22Rv1 (cell line): Measurements from ENCODE around the gene PLEKHG2.

Source experiments
- H3K27ac ChIP-seq: fragments of 450-650 bp; 2 replicates; pipeline ENCODE4 v1.5.1; 2017
- CTCF ChIP-seq: fragments of 450-650 bp; IDR thresholded peaks from 2 replicates; pipeline ENCODE4 v1.5.1; 2017; ENCODE audit warnings: mild to moderate bottlenecking
- ZFX ChIP-seq: fragments of 450-650 bp; IDR thresholded peaks from 2 replicates; pipeline ENCODE4 v1.6.1; 2017; ENCODE audit warnings: antibody characterized with exemption, borderline replicate concordance

PLEKHG2 gene

DNA sequence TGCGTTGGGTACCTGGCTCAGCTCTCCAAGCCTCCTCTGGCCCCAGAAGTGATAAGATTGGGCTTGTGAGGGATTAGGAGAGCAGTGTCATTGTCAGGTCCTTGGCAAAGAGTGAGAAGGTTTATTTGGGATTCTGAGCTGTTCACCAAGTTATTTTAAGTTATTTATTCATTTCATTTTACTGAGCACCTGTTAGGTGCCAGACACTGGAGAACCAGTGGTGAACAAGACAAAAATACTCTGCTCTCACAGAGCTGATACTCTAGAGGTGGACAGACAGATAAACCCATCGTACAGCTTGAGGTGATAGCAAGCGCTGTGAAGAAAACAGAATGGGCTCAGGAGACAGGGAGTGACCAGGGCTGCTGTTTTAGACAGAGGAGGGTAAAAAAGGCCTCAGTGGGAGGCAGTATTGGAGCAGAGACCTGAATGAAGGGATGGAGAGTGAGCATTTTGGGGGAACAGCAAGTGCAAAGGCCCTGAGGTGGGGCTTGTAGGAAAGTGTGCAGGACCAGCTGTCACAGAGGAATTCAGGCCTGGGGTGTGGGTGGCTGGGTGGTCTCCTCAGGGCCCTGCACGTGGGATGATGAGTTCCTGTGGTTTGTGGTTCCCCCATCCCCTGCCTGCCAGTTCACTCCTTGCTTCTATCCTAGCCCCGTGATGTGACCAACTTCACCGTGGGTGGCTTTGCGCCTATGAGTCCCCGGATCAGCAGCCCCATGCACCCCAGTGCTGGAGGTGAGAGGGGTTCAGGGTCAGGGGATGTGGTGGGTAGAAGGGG lies 59.5 kb downstream of the PLEKHG2 start:
- no peak for TF ChIP-seq ZFX
- no peak for TF ChIP-seq CTCF
- no peak overlapping the region for H3K27ac ChIP-seq

GRCh38 chr19:39472746-39473442 lies 60.4 kb downstream of the PLEKHG2 start:
- TF ChIP-seq CTCF (no peak), ZFX (no peak)
- no peak overlapping the region for H3K27ac ChIP-seq

DNA sequence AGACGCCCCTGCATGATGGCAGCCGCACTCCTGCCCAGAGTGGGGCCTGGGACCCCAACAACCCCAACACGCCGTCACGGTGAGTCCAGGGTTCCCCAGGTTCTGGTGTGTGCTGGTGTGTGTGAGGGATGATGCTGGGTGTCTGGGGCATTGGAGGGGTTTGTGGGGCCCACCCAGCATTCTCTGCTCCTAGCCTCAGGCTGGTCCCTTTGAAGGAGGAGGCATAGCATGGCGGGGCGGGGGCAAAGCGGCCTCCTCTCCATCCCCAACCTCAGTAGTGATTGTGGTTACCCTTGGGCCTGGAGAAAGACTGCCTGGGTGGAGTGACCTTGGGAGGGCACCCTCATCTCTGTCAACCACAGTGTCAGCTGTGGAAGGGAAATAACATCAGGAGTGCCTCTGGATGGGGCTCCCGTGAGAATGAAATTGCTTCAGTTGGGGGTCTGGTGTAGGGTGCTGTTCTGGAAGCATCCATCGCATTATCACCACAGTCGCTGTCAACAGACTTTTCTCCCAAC lies 61.0 kb downstream of the PLEKHG2 start:
- H3K27ac ChIP-seq, result no peak overlapping the region
- no peak for TF ChIP-seq CTCF
- no peak for TF ChIP-seq ZFX

DNA sequence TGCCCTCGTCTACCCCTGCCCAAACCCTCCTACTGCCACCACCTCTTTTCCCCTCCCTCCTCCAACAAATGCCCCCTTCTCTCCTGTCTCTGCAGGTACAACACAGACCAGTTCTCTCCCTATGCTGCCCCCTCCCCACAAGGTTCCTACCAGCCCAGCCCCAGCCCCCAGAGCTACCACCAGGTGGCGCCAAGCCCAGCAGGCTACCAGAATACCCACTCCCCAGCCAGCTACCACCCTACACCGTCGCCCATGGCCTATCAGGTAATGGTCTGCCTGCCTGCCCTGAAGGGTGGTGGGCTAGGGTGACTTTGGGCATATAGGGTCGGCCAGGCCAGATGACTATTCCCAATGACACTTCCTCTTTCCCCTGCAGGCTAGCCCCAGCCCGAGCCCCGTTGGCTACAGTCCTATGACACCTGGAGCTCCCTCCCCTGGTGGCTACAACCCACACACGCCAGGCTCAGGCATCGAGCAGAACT lies 61.7 kb downstream of the PLEKHG2 start:
- H3K27ac ChIP-seq, result no peak overlapping the region
- TF ChIP-seq ZFX (no peak), CTCF (peak; percentile 95)

DNA sequence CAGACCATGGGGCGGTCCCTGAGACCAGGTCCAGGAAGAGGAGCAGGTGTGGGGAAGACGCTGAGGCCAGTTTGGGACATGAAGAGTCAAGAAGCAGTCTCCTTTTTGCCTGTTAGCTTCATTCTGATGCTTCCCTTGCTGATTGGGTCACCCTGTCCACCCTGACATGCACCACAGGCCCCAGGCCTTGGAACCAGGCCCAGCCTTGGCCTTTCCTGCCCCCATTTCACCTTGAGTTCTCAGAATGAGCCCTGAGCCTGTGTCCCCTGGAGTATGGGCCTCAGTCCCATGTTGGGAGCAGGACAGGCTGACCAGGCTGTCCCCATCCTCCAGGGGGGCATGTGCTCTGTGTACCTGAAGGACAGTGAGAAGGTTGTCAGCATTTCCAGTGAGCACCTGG lies 63.3 kb downstream of the PLEKHG2 start:
- TF ChIP-seq CTCF (no peak), ZFX (no peak)
- no peak overlapping the region for H3K27ac ChIP-seq
